Smooth muscle cell (in vitro differentiated cells): Measurements from ENCODE around the gene SLC6A6. TPM values are rescaled to one million over a fixed set of nuclear protein-coding genes. Genes with fewer than 3 reads are reported as not detected.

ENCODE experiments used
- DNase-seq: peaks from one replicate; lab custom pipeline; 2025; ENCODE audit not compliant: unreplicated experiment; lab: John Stamatoyannopoulos, UW
- H2AFZ ChIP-seq: fragments of 200-600 bp; sonication (generic); 2 replicates; pipeline ENCODE4 v1.6.0; 2016; ENCODE audit warnings: antibody characterized with exemption, low read depth, mild to moderate bottlenecking
- H3F3A ChIP-seq: fragments of 200-600 bp; sonication (generic); 2 replicates; pipeline ENCODE4 v1.6.0; 2017; ENCODE audit warnings: antibody characterized with exemption, low read depth
- H3K27ac ChIP-seq: fragments of 200-600 bp; sonication (generic); 2 replicates; pipeline ENCODE4 v1.5.1; 2016; ENCODE audit warnings: low read depth, mild to moderate bottlenecking
- H3K27me3 ChIP-seq: fragments of 200-600 bp; sonication (generic); 2 replicates; pipeline ENCODE4 v1.6.1; 2016; ENCODE audit warnings: low read depth, mild to moderate bottlenecking
- H3K36me3 ChIP-seq: fragments of 200-600 bp; sonication (generic); 2 replicates; pipeline ENCODE4 v1.5.1; 2016; ENCODE audit warnings: low read depth
- H3K4me1 ChIP-seq: fragments of 200-600 bp; sonication (generic); 2 replicates; pipeline ENCODE4 v1.5.1; 2016; ENCODE audit warnings: low read depth
- H3K4me2 ChIP-seq: fragments of 200-600 bp; sonication (generic); 2 replicates; pipeline ENCODE4 v1.6.0; 2016; ENCODE audit warnings: mild to moderate bottlenecking
- H3K4me3 ChIP-seq: fragments of 200-600 bp; sonication (generic); 2 replicates; pipeline ENCODE4 v1.5.1; 2016; ENCODE audit warnings: mild to moderate bottlenecking
- H3K79me2 ChIP-seq: fragments of 200-600 bp; sonication (generic); 2 replicates; pipeline ENCODE4 v1.6.0; 2016; ENCODE audit warnings: low read depth, mild to moderate bottlenecking
- H3K9ac ChIP-seq: fragments of 200-600 bp; sonication (generic); 2 replicates; pipeline ENCODE4 v1.6.0; 2016; ENCODE audit warnings: low read depth
- H3K9me3 ChIP-seq: fragments of 200-600 bp; sonication (generic); replicated peaks from 2 replicates; pipeline ENCODE4 v1.5.1; 2016; ENCODE audit warnings: low read depth
- H4K20me1 ChIP-seq: fragments of 200-600 bp; sonication (generic); 2 replicates; pipeline ENCODE4 v1.6.0; 2016; ENCODE audit warnings: low read depth
- whole genome bisulfite sequencing: methylation state at CpG from one replicate; pipeline ENCODE4 v1.1.7; 2016; ENCODE audit warnings: low lambda C conversion rate; 5-methylcytosine and 5-hydroxymethylcytosine counted together
- polyA plus RNA-seq: library from polyadenylated mRNA; unstranded; fragments of >200 nt; fragmentation: Nextera tagmentation; extraction: Ambion mirVana; gene quantifications from 2 replicates; pipeline ENCODE4 v1.2.1, GENCODE V29; 2016
- total RNA-seq: library from RNA; depleted of rRNA; stranded (reverse); fragments of >200 nt; gene quantifications from 2 replicates; pipeline ENCODE4 v1.2.3, GENCODE V29; 2014
- TF ChIP-seq, protein P1 (sequence below): fragments of 200-600 bp; sonication (generic); IDR thresholded peaks from 2 replicates; pipeline ENCODE4 v1.5.1; 2017; ENCODE audit warnings: borderline replicate concordance, mild to moderate bottlenecking, antibody characterized with exemption; ENCODE audit not compliant: insufficient read depth, poor library complexity, severe bottlenecking

SLC6A6 gene
- total and polyA plus RNA-seq, 2 experiments from 2014 or later: 9.4 to 11.7 TPM

- Histone ChIP-seq H3K4me1 (peaks cover 18% of the 10 kb centered on the region), H2AFZ (no peak overlapping the region), H3K79me2 (no peaks in the 10 kb centered on the region), H3K4me2 (peak overlapping the region; percentile 28), H3F3A (peaks cover 4% of the 10 kb centered on the region), H4K20me1 (no peaks in the 10 kb centered on the region), H3K9ac (no peak overlapping the region), H3K4me3 (no peak overlapping the region), H3K27me3 (no peaks in the 10 kb centered on the region), H3K27ac (no peak overlapping the region), H3K9me3 (no peaks in the 10 kb centered on the region), H3K36me3 (no peaks in the 10 kb centered on the region)
- TF ChIP-seq, protein P1, sequence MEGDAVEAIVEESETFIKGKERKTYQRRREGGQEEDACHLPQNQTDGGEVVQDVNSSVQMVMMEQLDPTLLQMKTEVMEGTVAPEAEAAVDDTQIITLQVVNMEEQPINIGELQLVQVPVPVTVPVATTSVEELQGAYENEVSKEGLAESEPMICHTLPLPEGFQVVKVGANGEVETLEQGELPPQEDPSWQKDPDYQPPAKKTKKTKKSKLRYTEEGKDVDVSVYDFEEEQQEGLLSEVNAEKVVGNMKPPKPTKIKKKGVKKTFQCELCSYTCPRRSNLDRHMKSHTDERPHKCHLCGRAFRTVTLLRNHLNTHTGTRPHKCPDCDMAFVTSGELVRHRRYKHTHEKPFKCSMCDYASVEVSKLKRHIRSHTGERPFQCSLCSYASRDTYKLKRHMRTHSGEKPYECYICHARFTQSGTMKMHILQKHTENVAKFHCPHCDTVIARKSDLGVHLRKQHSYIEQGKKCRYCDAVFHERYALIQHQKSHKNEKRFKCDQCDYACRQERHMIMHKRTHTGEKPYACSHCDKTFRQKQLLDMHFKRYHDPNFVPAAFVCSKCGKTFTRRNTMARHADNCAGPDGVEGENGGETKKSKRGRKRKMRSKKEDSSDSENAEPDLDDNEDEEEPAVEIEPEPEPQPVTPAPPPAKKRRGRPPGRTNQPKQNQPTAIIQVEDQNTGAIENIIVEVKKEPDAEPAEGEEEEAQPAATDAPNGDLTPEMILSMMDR: no peak
- DNase-seq: no peak
- 44% methylated on average over 20 of the region's 20 CpGs for WGBS
Observed at GRCh38 chr3:14532691-14533456, 130.5 kb downstream of the SLC6A6 start.

DNA sequence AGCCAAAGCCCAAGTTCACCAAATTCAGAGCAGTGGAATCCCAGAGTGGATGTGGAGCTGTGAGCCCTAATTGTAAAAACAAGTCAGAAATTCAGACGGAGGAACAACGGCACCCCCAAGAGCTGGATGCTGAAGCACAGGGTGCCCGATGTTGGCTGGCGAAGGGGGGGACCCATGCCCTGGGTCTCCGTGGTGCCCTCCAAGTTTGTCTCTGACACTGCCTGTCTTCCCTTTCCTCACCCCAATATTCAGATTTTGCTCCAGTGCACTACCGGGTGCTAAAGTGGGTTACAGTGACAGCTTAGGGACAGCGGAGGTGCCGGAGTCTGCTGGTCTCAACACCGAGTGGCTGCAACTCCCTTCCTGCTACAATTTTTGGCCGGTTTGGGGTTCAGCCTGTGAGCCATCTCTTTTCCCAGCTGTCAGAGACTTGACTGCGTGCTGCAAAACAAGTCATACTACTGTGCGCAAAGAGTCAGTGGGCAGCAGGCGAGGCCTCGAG lies 131.1 kb downstream of the SLC6A6 start:
- H3K9ac ChIP-seq: no peak overlapping the region
- H3K36me3 ChIP-seq: no peaks in the 10 kb centered on the region
- H2AFZ ChIP-seq: no peak overlapping the region
- no peak overlapping the region for H3K4me3 ChIP-seq
- H3K4me2 ChIP-seq: peak overlapping the region; percentile 28
- H3F3A ChIP-seq: peaks cover 4% of the 10 kb centered on the region
- H3K27ac ChIP-seq: no peak overlapping the region
- H3K9me3 ChIP-seq: no peaks in the 10 kb centered on the region
- 85% methylated on average over 14 of the region's 14 CpGs for WGBS
- H3K27me3 ChIP-seq: no peaks in the 10 kb centered on the region
- no peaks in the 10 kb centered on the region for H3K79me2 ChIP-seq
- H3K4me1 ChIP-seq: peaks cover 18% of the 10 kb centered on the region
- no peak for DNase-seq
- H4K20me1 ChIP-seq: no peaks in the 10 kb centered on the region
- TF ChIP-seq, protein P1: no peak

GRCh38 chr3:14534516-14535191 lies 132.2 kb downstream of the SLC6A6 start:
- H3K9me3 ChIP-seq: no peaks in the 10 kb centered on the region
- no peaks in the 10 kb centered on the region for H3K79me2 ChIP-seq
- H2AFZ ChIP-seq: no peak overlapping the region
- H3K4me1 ChIP-seq: peaks cover 18% of the 10 kb centered on the region
- H3K9ac ChIP-seq: no peak overlapping the region
- no peaks in the 10 kb centered on the region for H3K36me3 ChIP-seq
- no peak overlapping the region for H3K27ac ChIP-seq
- no peak overlapping the region for H3K4me3 ChIP-seq
- no peaks in the 10 kb centered on the region for H3K27me3 ChIP-seq
- H3F3A ChIP-seq: peaks cover 4% of the 10 kb centered on the region
- no peaks in the 10 kb centered on the region for H4K20me1 ChIP-seq
- H3K4me2 ChIP-seq: peak overlapping the region; percentile 21
- 44% methylated on average over 20 of the region's 20 CpGs for WGBS
- no peak for DNase-seq
- TF ChIP-seq, protein P1: no peak
